NB4 (cell line): ENCODE data around the gene KMT2C.
"Not testable (repeated sequence)": the region's sequence is repeated elsewhere in the genome, so short reads cannot be mapped to it uniquely, and the experiment has no call there.

Experiments used
- CTCF ChIP-seq: IDR thresholded peaks from one replicate; pipeline ENCODE4 v1.5.1; 2012; ENCODE audit warnings: low read depth, low read length
- MAX ChIP-seq: IDR thresholded peaks from 2 replicates; pipeline ENCODE4 v1.6.1; 2011; ENCODE audit warnings: low read depth, low read length
- MYC ChIP-seq: IDR thresholded peaks from 2 replicates; pipeline ENCODE4 v1.6.1; 2011; ENCODE audit warnings: low read depth, low read length
- POLR2A ChIP-seq: IDR thresholded peaks from 2 replicates; pipeline ENCODE4 v1.6.1; 2011; ENCODE audit warnings: mild to moderate bottlenecking; ENCODE audit not compliant: insufficient read length; ENCODE audit errors: extremely low read depth

- not testable (repeated sequence) for TF ChIP-seq CTCF, POLR2A, MAX, MYC
These were observed 150.8 kb downstream of the KMT2C start for GRCh38 chr7:152284998-152285397.
